ENCODE results near the gene LPCAT3.
A peak's percentile ranks its signal among the peaks of the same experiment; 100 is the strongest.

Gene LPCAT3

GRCh38 chr12:6962285-6963015 lies 55.8 kb downstream of the LPCAT3 start:
- DNase-seq: no peak

- DNase-seq: peak; percentile 73
Observed at GRCh38 chr12:6961695-6962284, 56.5 kb downstream of the LPCAT3 start.

- no peak for DNase-seq
Observed at GRCh38 chr12:6961278-6961694, 57.0 kb downstream of the LPCAT3 start.

GRCh38 chr12:6960593-6961277 lies 57.5 kb downstream of the LPCAT3 start:
- no peak for DNase-seq

GRCh38 chr12:6959805-6960592 lies 58.3 kb downstream of the LPCAT3 start:
- no peak for DNase-seq

- DNase-seq: no peak
Observed at GRCh38 chr12:6959058-6959804, 59.0 kb downstream of the LPCAT3 start.

GRCh38 chr12:6958609-6959057 lies 59.6 kb downstream of the LPCAT3 start:
- DNase-seq: no peak

- no peak for DNase-seq
Observed at GRCh38 chr12:6957741-6958608, 60.3 kb downstream of the LPCAT3 start.

GRCh38 chr12:6957151-6957701 lies 61.0 kb downstream of the LPCAT3 start:
- no peak for DNase-seq

- no peak for DNase-seq
Observed at GRCh38 chr12:6956021-6956727, 62.1 kb downstream of the LPCAT3 start.

GRCh38 chr12:6955108-6956020 lies 62.9 kb downstream of the LPCAT3 start:
- DNase-seq: no peak

- DNase-seq: no peak
Observed at GRCh38 chr12:6954316-6955107, 63.8 kb downstream of the LPCAT3 start.

GRCh38 chr12:6953442-6954315 lies 64.6 kb downstream of the LPCAT3 start:
- no peak for DNase-seq

GRCh38 chr12:6952863-6953441 lies 65.3 kb downstream of the LPCAT3 start:
- no peak for DNase-seq

- no peak for DNase-seq
Observed at GRCh38 chr12:6952121-6952862, 66.0 kb downstream of the LPCAT3 start.

GRCh38 chr12:6951551-6952120 lies 66.6 kb downstream of the LPCAT3 start:
- DNase-seq: no peak

Measured in 8988T (cell line).